Head of caudate nucleus (tissue), 42 donors: Measurements from ENCODE around the gene SORBS1.

Experiments used
- DNase-seq, 42 donors: peaks; one replicate each; pipeline versions ENCODE4 v3.0.0 to v3.0.0-alpha.2; 2020 to 2021; ENCODE audit warnings: mixed read lengths in 7 of 42
- intact Hi-C: fragments of 100-400 bp; cut with DNase I; formaldehyde crosslinking; loops from one replicate; pipeline ENCODE4 v1.15.0; 2022

SORBS1 gene

DNA sequence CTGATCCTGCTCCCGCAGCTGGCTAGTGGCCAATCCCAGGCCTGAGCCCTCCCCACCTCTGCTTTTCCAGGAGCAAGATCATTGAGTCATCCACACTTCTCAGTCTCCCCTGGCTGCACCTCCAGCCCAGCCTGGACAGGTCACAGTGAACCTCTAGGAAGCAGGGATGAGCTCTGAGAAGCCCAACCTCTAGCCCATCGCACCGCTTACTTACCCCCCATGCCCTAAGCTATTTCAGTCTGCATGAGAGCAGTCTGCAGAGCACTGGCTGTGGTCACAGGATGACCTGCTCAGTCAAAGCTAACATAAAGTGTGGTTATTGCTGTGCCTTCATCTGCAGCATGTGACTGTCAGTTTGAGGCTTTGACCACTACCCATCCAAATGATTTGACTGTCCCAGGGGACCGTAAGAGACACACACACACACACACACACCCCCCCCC, 129.2 kb downstream of the SORBS1 start:
- peak in 1 of 42 donors; percentile 42 for DNase-seq
- intact Hi-C loops, result loop anchor here (2.0 to 5.0 kb wide), 2 partner anchors 125 to 169 kb away; no protein-coding TSS in a partner anchor

DNA sequence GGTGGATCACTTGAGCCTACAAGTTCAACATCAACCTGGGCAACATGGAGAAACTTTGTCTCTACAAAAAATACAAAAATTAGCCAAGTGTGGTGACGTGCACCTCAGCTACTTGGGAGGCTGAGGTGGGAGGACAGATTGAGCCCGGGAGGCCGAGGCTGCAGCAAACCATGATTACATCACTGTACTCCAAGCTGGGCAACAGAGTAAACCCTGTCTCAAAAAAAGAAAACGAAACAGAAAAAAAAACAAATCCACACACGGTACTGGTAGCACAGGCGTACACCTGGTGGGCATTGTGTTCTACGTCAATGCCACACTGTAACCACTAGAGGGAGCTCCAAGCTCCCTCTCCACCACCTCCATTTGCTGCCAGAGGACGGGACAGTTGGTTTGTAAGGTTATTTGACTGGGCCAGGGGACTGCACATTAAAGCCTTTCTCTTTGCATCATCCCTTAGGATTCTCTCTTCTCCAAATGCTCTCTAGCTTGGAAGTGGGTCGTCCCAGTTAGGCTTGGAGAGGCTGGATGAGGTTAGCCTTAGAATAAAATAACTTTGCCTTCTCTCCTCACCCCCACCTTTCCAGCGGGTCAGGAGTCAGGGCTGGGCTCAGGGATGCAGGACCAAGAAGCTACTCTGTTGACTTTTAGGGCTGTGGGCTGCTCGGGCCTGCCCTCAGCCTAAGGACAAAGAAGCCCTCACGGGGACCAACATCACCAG, 130.8 kb downstream of the SORBS1 start:
- intact Hi-C loops, result loop anchor here (2.0 to 5.0 kb wide), 2 partner anchors 127 to 170 kb away; no protein-coding TSS in a partner anchor
- peak in 25 of 42 donors; percentile 40 to 80 (median 61) for DNase-seq

DNA sequence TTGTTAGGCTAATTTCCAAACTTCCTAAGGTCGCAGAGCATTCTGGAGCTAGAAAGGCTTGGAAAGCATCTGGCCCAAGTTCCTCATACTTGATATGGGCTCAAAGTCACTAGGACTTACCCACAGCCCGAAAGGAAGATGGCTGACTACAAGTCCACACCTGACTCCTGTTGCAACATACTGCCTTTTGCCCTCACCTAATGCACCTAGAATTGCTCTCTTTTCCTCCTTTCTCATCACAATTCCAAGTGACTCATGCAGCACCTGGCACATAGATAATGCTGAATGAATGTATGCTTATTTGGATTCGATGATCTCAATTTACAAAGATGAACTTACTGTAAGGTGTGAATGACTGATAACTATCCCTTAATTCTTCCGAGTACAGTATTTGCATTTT, 131.5 kb downstream of the SORBS1 start:
- no peak for DNase-seq
- intact Hi-C loops, result loop anchor here (2.0 to 10.0 kb wide), 3 partner anchors 55 to 171 kb away; no protein-coding TSS in a partner anchor

DNA sequence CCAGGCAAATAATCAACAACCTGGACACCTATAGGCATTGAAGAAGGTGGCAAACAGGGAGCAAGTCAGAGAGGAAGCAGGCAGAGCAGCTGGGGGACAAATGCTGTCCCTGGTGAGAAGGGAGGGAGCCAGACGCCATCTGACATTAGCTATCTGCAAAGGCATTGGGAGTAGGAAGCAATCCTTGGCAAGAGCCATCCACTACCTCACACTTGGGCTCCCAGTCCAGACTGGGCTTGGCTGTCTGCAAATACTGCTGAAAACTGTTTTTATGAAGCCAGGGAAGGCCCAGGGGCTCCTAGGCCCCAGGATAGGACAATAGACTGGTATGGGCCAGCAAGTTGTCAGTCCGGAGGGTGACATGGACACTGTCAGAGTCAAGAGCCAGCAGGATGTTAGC, 132.5 kb downstream of the SORBS1 start:
- intact Hi-C loops, result loop anchor here (10.0 kb wide), 1 partner anchor 54 kb away; no protein-coding TSS in a partner anchor

DNA sequence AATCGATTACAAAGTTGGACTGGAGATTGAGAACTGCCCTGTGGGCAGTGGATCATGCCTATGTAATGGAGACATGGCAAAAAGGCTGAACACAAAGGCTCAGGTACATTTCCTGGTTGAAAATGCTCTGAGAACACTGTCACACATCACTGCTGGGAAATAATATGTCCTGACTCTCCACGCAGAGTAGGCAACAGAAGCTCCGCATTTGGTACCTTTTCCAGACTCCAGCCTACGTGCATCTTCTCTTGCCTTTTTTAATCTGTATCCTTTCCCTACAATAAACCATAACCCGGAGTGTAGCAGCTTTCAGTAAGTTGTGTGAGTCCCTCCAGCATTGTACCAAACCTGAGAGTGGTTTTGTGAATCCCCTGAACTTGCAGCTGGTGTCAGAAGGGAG, 134.7 kb downstream of the SORBS1 start:
- intact Hi-C loops, result loop anchor here (10.0 kb wide), 1 partner anchor 52 kb away; no protein-coding TSS in a partner anchor

More for the DNA sequence above, 132.5 kb downstream of the SORBS1 start:
- DNase-seq, result peak in 1 of 42 donors; percentile 34

DNA sequence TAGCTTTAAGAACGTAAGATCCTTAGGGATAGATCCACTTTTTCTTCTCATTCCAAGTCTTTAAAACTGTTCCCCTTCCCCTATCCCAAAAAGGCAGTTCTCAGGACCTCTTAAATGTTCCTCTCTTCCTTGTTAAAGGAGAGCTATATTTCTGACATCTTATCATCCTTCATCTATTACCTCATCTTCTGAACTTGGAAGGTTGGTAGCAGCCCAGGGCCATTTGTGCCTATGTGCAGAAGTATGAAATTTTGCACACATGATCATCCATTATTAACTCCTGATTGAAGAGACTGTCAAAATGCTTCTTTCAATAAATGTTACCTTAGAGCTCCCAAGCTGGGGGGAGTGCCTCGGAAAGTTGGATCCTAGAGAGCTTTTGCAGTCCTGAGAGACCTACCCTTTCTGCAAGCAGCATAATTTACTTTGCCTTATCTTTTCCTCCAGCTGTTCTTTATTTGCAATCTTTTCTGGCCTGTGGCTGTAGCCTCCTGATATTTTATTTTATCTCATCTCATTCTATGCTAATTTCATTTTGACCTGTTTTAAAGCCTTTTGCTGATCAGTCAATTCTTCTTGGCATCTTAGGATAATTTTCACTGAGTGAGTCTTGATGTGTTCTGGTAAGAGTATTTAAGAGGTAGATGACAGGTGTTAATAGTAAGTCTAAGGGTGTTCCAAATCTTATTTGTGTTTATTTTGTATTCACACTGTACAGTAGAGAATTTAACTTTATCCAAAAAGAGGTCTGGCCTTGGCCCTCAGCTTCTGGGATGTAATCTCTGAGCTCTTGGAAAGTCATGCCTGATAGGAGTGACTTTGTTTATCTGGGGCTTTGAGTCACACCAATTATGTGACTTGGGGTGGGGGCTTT, 135.3 kb downstream of the SORBS1 start:
- intact Hi-C loops, result loop anchor here (10.0 kb wide), 1 partner anchor 51 kb away; no protein-coding TSS in a partner anchor
- DNase-seq, result no peak

More for the DNA sequence above, 134.7 kb downstream of the SORBS1 start:
- DNase-seq, result peak in 6 of 42 donors; percentile 10 to 62 (median 46)

DNA sequence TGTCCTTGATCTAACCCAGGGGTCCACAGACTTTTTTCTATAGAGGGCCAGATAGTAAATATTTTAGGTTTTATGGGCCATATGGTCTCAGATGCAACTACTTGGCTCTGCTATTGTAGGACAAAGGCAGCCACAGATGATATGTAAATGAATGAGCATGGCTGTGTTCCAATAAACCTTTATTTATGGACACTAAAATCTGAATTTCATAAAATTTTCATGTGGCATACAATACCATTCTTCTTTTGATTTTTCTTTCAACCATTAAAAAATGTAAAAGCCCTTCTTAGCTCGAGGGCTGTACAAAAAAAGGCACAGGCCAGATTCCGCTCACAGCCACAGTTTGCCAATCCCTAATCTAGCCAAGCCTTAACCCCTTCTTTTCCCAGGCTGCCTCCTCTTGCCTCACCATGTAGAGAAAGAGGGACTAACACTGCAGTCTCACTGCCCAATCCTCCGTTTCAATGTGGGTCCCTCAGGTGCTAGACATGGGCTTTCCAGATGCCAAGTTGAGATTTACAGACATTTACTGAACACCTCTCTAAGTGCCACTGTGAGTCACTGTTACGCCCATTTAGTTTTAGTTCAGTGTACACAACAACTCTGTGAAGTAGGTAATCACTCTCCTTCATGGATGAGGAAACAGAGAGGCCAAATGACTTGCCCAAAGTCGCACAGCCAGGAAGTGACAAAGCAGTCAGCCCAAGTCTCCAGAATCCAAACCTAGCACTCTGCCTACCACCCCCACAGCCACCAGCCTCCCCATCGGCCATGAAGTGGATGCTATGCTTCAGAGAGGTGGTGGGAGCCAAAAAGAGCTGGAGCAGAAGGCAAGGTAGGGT, 137.8 kb downstream of the SORBS1 start:
- intact Hi-C loops, result loop anchor here (10.0 kb wide), 1 partner anchor 49 kb away; no protein-coding TSS in a partner anchor
- DNase-seq, result no peak

DNA sequence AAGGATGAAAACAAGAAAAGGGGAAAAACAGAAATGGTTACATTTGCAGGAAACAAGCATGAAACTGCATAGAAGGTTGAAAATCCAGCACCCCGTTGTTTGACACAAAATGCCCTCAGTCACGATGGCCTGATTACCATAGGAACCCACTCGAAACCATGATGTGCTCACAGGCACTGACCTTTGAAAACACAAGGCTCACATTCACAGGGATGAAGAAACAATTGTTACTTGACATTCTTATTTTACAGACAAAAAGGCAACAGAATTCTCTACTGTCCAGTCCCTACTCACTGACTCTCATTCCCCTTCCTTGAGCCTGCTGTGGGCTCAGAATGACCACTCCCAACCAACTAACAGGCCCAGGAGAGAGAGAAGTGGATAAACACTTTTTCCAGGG, 138.9 kb downstream of the SORBS1 start:
- intact Hi-C loops, result loop anchor here (10.0 kb wide), 1 partner anchor 47 kb away; no protein-coding TSS in a partner anchor
- DNase-seq, result peak in 32 of 42 donors; percentile 31 to 84 (median 61)

DNA sequence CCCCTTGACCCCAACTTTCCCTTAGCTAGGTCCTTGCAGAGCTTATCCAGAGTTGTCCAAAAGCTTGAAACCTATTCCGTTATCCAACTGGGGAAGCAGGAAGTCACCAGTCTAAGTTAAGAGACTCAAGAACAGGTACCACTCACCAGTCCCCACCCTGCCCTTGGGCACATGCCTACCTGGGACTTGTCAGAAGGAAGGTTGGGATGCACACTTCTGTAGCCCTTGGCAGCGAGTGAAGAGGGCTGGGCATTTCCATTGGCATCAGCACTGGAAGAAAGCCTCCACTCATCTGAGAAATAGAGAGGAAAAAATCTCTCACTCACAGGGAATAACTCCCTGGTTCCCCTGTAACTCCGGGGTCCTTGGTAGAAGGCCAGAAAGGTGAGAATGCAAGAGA, 139.4 kb downstream of the SORBS1 start:
- DNase-seq, result peak in 2 of 42 donors; percentile 9 to 37
- intact Hi-C loops, result loop anchor here (10.0 kb wide), 1 partner anchor 47 kb away; no protein-coding TSS in a partner anchor

DNA sequence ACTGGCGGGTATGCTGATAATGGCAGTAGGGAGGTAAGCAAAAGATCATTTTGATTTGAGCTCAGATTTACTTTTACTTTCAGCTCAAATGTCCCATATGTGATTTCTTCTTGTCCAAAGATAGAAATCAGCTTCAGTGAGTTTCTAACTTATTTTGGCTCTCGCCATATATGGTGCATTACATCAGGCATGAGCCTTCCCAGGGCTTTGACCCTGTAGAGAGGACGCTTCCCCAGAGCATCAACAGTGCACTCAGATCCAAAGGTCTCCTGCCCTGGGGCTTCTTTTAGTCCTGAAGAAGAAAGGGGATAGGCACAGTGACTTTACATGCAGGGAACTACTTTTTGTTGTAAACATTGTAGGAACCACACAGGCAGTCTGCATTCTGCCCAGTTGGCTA, 141.8 kb downstream of the SORBS1 start:
- intact Hi-C loops, result no loop called here
- peak in 1 of 42 donors; percentile 2 for DNase-seq

DNA sequence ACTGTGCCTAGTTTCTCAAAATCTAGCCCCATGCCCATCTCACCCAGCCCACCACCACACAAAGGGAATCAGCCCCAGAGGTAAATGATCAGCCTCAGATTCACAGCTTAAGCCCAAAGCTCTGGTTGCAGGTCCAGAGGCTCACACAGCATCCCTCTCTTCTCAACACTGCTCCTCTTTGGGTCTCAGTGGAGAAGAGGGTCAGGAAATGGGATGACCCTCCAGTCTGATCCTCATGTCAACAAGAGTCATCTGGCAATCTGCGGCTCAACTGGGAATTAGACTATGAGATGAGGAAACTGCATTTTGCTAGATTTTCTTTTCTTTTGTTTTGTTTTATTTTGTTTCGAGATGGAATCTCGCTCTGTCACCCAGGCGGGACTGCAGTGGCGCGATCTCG, 144.2 kb downstream of the SORBS1 start:
- DNase-seq, result peak in 1 of 42 donors; percentile 8
- intact Hi-C loops, result no loop called here

DNA sequence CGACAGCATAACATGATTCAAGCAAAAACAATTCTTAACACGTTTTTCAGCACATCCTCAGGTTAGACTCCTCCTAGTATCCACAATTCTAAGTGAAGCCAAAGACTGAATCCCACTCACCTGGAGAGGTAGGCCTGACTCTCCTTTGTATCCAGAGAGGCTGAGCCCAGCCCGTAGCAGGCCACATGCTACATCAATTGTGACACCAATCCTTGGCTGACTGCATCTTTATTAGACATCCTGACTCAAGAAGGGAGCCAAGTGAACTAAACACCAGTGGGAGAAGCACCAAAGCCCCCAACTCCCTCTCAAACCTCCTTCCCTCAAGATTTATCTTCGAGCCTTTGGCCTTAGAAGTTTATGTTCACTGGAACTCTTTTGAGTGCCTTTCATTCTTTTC, 144.9 kb downstream of the SORBS1 start:
- intact Hi-C loops, result no loop called here
- DNase-seq, result peak in 2 of 42 donors; percentile 11 to 13

DNA sequence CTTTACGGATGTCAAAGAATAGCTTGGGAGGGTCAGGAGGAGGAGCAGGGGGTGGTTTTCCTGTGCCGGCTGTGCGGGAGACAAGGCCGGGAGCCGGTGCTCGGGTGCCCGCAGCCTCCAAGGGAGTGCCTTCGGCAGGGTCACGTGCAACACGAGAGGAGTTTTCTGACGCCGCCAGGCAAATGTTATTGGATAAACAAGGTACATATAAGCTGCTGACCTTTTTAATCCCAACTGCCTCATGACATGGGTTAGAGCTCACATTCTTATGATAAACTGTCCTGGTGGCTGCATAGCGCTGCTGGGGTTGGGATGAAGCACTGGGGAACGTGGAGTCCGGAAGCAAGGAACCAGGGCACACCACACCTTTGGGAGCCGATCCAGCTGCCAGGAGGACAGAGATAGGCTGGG, 145.5 kb downstream of the SORBS1 start:
- intact Hi-C loops, result no loop called here
- peak in 20 of 42 donors; percentile 28 to 71 (median 53) for DNase-seq

DNA sequence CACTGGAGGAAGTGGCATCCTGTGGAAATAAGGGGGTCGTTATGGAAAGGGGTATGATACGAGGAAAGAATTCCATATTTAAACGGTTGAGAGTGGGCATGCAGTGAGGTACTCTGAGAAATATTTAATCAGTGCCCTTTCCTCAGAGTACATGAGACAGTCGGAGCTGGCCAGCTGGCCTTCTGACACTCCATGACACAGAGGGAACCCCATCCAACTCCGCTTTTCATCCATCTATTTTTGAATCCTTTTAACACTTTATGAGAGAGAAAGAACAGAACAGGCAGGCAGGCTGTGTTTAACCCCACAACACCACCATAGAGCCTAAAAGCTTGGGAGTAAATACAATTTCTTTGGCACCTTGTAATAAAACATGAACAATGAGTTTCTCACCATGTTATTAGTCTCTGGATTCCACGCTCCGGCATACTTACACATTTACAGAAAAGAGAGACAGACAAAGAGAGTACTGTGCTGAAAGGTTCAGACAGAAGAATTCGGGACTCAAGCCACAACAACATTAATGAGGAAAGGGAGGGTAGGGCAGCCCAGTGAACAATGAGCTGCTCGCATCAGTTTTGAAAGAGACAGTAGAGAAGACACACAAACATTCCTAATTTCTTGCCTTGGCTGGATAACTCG, 146.2 kb downstream of the SORBS1 start:
- intact Hi-C loops, result no loop called here
- peak in 14 of 42 donors; percentile 31 to 77 (median 58) for DNase-seq

DNA sequence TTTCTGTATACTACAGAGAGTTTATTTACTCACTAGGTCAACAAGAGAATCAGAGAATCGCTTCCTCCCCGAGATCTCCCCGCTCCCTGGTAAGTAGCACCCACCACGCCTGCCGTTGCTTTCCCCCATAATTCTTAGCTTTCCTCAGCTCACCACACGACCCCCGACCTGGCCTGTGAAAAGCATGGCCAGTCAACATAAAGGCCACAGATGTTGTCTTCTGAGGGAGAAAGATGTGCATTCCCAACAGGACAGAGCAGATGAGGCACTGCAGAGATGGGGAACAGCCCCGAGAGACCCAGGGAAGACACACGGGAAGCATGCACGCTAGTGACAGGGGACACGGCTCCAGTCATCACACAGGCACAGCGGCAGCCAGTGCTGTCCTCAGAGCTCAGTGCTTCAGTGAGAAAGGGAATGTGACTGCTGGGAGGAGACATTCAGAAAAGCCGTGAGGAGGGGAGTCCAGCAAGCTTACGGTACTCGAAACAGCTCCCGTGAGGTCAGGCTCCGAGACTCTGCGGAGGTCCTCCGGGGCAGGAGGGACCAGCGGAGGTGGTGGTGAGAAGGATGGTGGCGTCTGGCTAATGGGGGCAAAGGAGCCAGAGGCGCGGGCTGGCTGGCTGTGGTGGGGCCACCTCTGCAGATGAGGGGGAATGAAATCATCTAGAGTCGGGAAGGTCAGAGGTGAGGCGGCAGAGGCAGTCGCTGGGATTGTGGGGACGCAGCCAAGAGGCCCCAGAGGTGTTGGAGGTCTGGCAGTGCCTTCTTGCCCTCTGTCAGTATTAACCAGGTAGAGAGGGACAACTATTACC, 146.9 kb downstream of the SORBS1 start:
- intact Hi-C loops, result no loop called here
- DNase-seq, result peak in 3 of 42 donors; percentile 13 to 32 (median 20)

DNA sequence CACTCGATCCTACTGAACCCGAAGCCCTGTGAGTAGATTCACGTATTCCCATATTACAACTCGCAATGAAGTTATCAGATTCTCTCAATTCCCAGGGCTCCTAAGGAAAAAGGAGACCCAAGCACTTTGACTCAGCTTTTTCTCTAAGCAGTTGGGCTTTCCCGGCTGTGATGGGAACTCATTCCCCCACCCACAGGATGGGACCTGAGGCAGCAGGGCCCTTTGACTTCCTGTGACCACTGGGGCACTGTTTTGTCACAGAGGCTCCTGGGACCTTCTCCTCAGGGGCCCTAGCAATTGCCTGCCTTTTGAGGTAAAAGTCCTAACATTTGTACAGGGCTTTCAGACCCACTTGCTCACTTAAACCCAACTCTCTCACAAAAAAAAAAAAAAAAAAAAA, 147.6 kb downstream of the SORBS1 start:
- intact Hi-C loops, result no loop called here
- peak in 4 of 42 donors; percentile 8 to 36 (median 20) for DNase-seq

DNA sequence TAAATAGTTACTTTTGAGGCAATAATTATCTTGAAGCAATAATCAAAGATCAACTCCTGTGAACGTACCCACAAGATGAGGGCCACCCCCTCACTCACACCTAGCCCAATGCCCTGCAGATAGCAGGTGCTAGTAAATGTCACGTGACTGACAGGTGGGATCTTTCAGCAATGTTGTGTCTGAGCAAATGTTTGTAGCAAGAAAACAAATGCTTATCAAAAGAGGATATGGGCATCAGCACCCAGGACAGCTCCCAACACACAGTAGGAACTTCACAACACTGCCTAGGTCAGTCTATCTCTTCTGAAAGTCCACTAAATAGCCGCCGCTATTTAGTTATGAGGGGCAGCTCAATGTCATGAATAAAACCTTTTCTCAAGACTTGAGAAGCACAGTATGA, 149.5 kb downstream of the SORBS1 start:
- intact Hi-C loops, result no loop called here
- DNase-seq, result peak in 2 of 42 donors; percentile 7 to 10
